ENCODE results near the gene BFSP2.

GRCh38 chr3:133461291-133461690 lies 61.4 kb downstream of the BFSP2 start:
- TF ChIP-seq CTCF (IDR thresholded peaks at IDR 0.05): no peak
- no peak for TF ChIP-seq POLR2AphosphoS5 (IDR thresholded peaks at IDR 0.05)
